ENCODE data around the gene WTAP.
"Not testable (repeated sequence)": the region's sequence is repeated elsewhere in the genome, so short reads cannot be mapped to it uniquely, and the experiment has no call there.

WTAP gene

DNA sequence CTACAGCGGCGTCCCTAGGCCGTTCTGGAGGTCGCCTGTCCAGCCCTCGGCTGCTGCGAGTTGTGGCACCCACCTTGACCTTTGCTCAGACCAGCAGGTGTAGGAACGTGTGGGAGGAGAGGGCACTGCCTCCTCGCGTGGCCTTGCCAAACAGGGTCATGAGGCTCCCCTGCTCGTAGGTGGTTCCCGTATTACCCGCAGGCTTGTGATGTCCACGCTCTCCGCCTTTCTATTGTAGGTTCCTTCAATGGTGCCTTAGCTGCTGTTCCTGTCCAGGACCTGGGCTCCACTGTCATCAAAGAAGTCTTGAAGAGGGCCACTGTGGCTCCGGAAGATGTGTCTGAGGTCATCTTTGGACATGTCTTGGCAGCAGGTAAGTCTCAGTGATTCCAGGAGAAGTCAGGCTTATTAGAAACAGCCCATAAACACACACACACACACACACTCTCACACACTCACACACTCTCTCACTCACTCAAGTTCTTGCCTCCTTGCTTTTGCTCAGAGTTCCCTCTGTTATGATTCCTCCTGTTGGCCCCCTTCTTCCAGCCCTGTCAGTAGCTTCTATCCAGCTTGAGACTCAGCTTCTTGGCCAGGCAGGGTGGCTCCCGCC, 35.5 kb downstream of the WTAP start:
- DNase-seq = peak; percentile 4

- no peak for DNase-seq
These were observed 39.6 kb downstream of the WTAP start for GRCh38 chr6:159766906-159767305.

DNA sequence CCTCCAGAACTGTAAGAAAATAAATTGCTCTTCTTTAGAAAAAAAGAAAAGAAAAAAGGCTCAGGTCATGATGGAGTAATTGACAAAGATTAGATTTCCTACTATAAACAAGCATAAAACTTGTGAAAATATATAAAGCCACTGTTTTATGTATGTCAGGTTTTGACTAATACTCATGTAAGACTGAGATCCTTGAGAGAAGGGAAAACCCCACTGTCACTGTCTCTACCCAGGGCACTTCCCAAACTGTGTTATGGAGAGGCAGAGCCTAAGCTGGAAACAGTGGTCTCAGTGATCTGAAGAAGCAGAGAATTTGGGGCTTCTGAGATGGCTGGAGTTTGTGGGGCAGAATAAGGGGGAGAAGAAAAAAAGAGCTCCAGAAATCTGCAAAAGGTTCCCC, 42.2 kb downstream of the WTAP start:
- no peak for DNase-seq

- no peak for DNase-seq
These were observed 44.9 kb downstream of the WTAP start for GRCh38 chr6:159772196-159772595.

DNA sequence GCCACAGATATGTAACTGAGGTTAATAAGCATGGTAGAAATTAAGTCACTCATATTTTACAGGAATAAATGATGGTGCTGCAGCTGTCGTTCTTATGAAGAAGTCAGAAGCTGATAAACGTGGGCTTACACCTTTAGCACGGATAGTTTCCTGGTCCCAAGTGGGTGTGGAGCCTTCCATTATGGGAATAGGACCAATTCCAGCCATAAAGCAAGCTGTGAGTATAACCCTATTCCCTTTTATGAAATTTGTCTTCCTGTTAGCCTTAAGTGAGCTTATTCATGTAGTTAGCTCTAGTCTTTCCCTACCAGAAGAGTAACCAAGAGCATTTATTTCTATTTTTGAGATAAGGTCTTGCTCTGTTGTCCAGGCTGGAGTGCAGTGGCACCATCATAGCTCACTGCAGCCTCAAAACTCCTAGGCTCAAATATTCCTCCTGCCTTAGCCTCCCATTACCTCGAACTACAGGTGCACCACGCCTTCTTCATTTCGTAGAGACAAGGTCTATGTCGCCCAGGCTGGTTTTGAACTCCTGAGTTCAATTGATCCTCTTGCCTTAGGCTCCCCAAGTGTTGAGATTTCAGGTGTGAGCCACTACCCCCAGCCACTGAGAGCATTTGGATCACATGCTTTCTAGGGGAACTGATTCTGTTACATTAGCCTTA, 50.1 kb downstream of the WTAP start:
- no peak for DNase-seq

- DNase-seq = no peak
These were observed 50.8 kb downstream of the WTAP start for GRCh38 chr6:159778131-159778530.

DNA sequence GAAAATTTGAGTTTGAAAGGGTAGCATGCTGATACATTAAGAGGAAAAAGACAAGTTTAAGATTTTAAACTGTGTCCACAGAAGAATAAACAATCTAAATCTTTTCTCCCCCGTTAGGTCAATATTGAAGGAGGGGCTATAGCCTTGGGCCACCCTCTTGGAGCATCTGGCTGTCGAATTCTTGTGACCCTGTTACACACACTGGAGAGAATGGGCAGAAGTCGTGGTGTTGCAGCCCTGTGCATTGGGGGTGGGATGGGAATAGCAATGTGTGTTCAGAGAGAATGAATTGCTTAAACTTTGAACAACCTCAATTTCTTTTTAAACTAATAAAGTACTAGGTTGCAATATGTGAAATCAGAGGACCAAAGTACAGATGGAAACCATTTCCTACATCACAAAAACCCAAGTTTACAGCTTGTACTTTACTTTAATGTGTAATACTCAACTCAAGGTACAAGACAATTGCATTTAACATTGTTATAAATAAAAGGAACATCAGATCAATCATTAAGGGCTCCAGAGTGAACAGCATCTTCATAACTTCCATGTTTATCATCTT, 51.3 kb downstream of the WTAP start:
- DNase-seq = no peak

GRCh38 chr6:159788276-159788675, 61.0 kb downstream of the WTAP start:
- no peak for DNase-seq

GRCh38 chr6:159788753-159789376, 61.6 kb downstream of the WTAP start:
- no peak for DNase-seq

DNA sequence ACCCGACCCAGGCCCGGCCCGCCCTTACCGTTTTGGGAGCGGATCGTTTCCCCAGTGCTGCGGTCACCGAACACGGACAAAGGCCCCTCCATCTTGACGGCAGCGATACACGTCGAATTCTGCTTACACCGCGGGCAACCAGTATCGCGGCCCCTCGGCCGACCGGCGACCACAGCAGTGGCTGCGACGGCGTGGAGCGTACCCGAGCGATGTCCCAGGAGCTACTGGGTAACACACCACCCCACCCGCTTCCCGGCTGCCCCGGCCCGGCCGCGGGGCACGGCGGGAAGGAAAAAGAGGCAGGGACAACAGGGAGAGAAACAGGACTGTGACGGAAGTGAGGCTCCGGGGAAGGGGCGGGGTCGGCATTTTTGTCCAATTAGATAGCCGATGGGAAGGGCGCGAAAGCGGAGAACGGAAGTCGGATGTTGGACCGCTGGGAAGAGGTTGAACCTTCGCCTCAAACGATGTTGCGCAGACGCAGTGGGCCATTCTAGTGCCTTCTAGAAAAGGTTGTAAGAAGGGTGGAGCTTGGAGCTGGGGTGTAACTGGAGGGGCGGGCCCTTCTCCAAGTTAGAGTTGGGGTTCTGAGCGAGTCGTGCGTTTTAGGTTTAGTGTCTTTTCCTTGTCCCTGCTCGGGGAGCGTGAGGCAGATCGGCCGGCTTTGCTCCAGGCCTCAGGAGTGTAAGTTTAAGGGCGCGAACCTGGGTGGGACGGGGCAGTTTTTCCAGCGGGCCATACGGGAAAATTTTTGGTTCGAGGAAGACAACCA, 62.3 kb downstream of the WTAP start, which contains the start of gene TCP1:
Gene TCP1, minus strand, starts transcription at position 226 of the 772 bp plus-strand sequence. Its CDS starts 134 bp downstream, at position 92.
- peak; percentile 100 for DNase-seq

GRCh38 chr6:159790149-159790955, 63.0 kb downstream of the WTAP start, which contains the start of gene MRPL18:
MRPL18 (plus strand) TSS chr6:159790467; CDS start chr6:159790588, 121 bp downstream.
- peak; percentile 97 for DNase-seq

GRCh38 chr6:159790956-159791598, 63.8 kb downstream of the WTAP start:
- DNase-seq = no peak

GRCh38 chr6:159794976-159795375, 67.7 kb downstream of the WTAP start:
- not testable (repeated sequence) for DNase-seq

DNA sequence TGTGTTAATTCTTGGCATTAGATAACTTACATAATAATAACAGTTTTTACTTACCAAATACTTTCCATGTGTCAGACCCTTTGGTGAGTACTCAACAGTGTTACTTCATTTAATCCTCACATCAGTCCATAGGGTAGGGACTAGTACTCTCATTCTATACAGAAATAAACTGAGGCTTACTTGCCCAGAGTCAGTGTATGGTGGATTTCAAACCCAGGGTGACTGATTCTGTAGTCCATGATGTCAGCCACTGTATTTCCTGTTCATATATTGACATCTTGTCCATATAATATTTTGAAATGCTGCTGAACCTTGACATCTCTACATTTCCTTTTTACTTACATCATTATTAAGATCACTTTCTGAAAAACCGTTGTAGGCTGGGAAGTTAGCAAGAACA, 70.2 kb downstream of the WTAP start:
- DNase-seq = no peak

DNA sequence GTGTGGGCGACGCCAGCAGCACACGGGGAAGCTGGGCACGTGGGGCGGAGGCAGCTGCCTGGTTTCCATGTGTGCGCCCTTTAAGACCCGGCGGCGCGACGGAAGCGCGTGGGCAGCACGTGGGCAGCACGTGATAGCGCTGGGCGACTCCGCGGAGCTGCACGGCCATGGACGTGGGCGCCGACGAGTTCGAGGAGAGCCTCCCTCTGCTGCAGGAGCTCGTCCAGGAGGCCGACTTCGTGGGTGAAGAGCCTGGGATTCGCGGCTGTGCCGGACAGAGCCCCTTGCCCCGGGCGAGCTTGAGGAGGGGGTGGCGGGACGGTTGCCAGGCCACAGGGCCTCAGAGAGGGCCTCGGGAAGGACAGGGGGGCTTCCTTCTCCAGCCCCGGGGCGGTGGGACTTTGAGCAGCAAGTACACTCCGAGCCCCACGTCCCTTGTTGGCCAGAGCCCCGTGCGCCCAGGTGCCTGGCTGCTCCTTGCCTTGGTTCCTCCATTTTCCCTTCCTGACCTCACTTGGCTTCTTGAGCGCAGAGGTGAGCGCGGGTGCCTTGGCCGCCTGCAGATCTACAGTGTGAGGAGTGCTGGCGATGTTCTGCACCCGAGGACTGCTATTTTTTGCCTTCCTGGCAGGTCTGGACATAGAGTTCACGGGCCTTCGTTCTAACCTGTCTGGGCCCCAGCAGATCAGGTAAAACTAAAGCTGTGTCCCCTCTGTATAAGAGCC, 73.0 kb downstream of the WTAP start, which contains the start of gene PNLDC1:
Gene PNLDC1, plus strand, starts transcription at position 136 of the 725 bp plus-strand sequence. Its CDS starts 32 bp downstream, at position 168.
- DNase-seq = no peak

- no peak for DNase-seq
These were observed 74.6 kb downstream of the WTAP start for GRCh38 chr6:159801935-159802334.

GRCh38 chr6:159804504-159804903, 77.2 kb downstream of the WTAP start:
- no peak for DNase-seq

DNA sequence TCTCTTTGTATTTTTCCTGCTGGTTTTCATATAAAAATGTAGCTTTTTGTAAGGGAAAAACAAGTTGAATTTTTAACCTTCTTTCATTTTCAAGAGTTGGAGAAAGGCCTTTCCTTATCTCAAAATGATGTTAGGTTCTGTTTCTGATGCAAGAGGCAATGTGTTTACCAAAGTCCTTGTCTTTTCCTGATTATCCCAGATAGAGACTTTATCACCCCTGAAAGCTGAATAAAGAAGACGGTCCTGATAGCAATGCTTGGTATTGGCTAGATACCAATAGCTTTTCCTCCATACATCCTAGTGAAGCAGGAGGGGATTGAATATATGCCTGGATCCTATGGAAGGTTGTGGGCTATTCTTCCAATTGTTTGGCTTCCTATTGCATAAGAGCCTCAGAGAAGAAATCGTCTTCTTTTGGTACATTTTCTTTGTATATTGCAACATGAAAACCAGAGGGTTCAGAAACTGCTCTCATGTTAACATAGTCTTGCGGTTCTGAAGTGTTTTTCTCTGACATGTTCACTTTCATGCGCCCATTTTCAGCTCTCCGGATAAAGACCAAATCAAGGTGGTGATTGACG, 78.2 kb downstream of the WTAP start:
- no peak for DNase-seq
